PFSK-1 (cell line): ENCODE results near the gene OBSL1.

Experiments
- POLR2AphosphoS5 ChIP-seq: IDR thresholded peaks from 2 replicates; pipeline ENCODE4 v1.6.1; 2012; ENCODE audit warnings: low read depth, mild to moderate bottlenecking, control low read depth, low read length, moderate library complexity
- SIN3A ChIP-seq: IDR thresholded peaks from 2 replicates; pipeline ENCODE4 v1.6.1; 2012; ENCODE audit warnings: mild to moderate bottlenecking, low read length, moderate library complexity, borderline replicate concordance; ENCODE audit not compliant: insufficient read depth
- TAF1 ChIP-seq: IDR thresholded peaks from 2 replicates; pipeline ENCODE4 v1.6.1; 2012; ENCODE audit warnings: low read length, control low read depth, borderline replicate concordance; ENCODE audit not compliant: insufficient read depth

GRCh38 chr2:219592736-219593135 lies 21.4 kb upstream of the OBSL1 start:
- TF ChIP-seq TAF1 (no peak), POLR2AphosphoS5 (no peak), SIN3A (no peak)
